H1 (cell line): ENCODE measurements around the gene CACNA2D3. TPM values are rescaled to one million over a fixed set of nuclear protein-coding genes. Genes with fewer than 3 reads are reported as not detected.

Experiments used
- CTCF ChIA-PET: fragments of 300-600 bp; sonication (Branson Sonifier 250); formaldehyde crosslinking; loops from one replicate; lab custom pipeline; 2021; ENCODE audit not compliant: partially characterized antibody; lab: Charles Lee
- POLR2A ChIA-PET: fragments of 300-600 bp; sonication (Branson Sonifier 250); formaldehyde crosslinking; loops from one replicate; lab custom pipeline; 2021; ENCODE audit warnings: inconsistent platforms; ENCODE audit not compliant: partially characterized antibody; lab: Charles Lee
- DNase-seq, 2 experiments: peaks; one replicate each; pipeline versions ENCODE4 v3.0.0 to v3.0.0-alpha.2; 2010 to 2022; ENCODE audit warnings: low spot score in 2 of 2, low read depth in 1 of 2, mixed read lengths in 1 of 2
- FAIRE-seq: peaks from 2 replicates; lab custom pipeline; 2011; peaks lifted over from hg19 to GRCh38; lab: Jason Lieb, UNC
- H2AFZ ChIP-seq: 2 replicates; pipeline ENCODE4 v1.8.1; 2012; ENCODE audit warnings: low read length, inconsistent platforms
- H2AK5ac ChIP-seq: 2 replicates; pipeline ENCODE4 v1.6.1; 2013; ENCODE audit warnings: low read depth, low read length
- H2BK120ac ChIP-seq: replicated peaks from 2 replicates; pipeline ENCODE3; 2013; ENCODE audit warnings: low read depth, low read length, inconsistent platforms
- H2BK12ac ChIP-seq: 2 replicates; pipeline ENCODE4 v1.6.1; 2013; ENCODE audit warnings: low read depth, low read length
- H2BK15ac ChIP-seq: 2 replicates; pipeline ENCODE4 v1.6.1; 2013; ENCODE audit warnings: low read length
- H2BK20ac ChIP-seq: 2 replicates; pipeline ENCODE4 v1.6.1; 2013; ENCODE audit warnings: low read length
- H2BK5ac ChIP-seq: 2 replicates; pipeline ENCODE4 v1.6.1; 2013; ENCODE audit warnings: low read depth, low read length
- H3K14ac ChIP-seq: 2 replicates; pipeline ENCODE4 v1.6.1; 2013; ENCODE audit warnings: inconsistent platforms; ENCODE audit not compliant: insufficient read length
- H3K18ac ChIP-seq: 2 replicates; pipeline ENCODE4 v1.6.1; 2013; ENCODE audit warnings: low read length; ENCODE audit errors: extremely low read depth
- H3K23ac ChIP-seq: 2 replicates; pipeline ENCODE4 v1.6.1; 2013; ENCODE audit warnings: inconsistent platforms; ENCODE audit not compliant: insufficient read length
- H3K23me2 ChIP-seq: 2 replicates; pipeline ENCODE4 v1.6.1; 2013; ENCODE audit warnings: low read depth, low read length
- H3K27ac ChIP-seq: 2 replicates; pipeline ENCODE4 v1.6.1; 2011; ENCODE audit warnings: low read depth, low read length, inconsistent platforms
- H3K27me3 ChIP-seq, 4 experiments: replicated peaks in 1 of 4; 1 replicate in 1 of 4; 2 replicates in 3 of 4; pipeline versions ENCODE4 v1.6.1 to v1.8.1; 2011 to 2013; ENCODE audit warnings: low read length in 3 of 4, mild to moderate bottlenecking in 3 of 4, inconsistent platforms in 2 of 4, mixed read lengths in 2 of 4, moderate library complexity in 1 of 4; ENCODE audit not compliant: control insufficient read depth in 3 of 4, insufficient read depth in 3 of 4; ENCODE audit errors: extremely low read depth in 1 of 4
- H3K36me3 ChIP-seq, 4 experiments: 2 replicates each; pipeline versions ENCODE4 v1.6.1 to v1.8.1; 2011 to 2013; ENCODE audit warnings: mild to moderate bottlenecking in 4 of 4, low read length in 3 of 4, moderate library complexity in 2 of 4, control low read depth in 1 of 4, inconsistent platforms in 1 of 4; ENCODE audit not compliant: insufficient read depth in 4 of 4, control insufficient read depth in 2 of 4
- H3K4ac ChIP-seq: replicated peaks from 2 replicates; pipeline ENCODE3; 2013; ENCODE audit warnings: low read length, low read depth, mixed read lengths, inconsistent platforms; ENCODE audit not compliant: insufficient read length
- H3K4me1 ChIP-seq, 4 experiments: replicated peaks in 1 of 4; 1 replicate in 1 of 4; 2 replicates in 3 of 4; pipeline versions ENCODE4 v1.6.1 to v1.8.1; 2011 to 2013; ENCODE audit warnings: low read length in 3 of 4, inconsistent platforms in 2 of 4, mixed read lengths in 1 of 4; ENCODE audit not compliant: insufficient read depth in 4 of 4, control insufficient read depth in 3 of 4
- H3K4me2 ChIP-seq, 2 experiments: 2 replicates each; pipeline versions ENCODE4 v1.6.1 to v1.8.1; 2011 to 2013; ENCODE audit warnings: low read depth in 2 of 2, low read length in 2 of 2, control low read depth in 1 of 2, inconsistent platforms in 1 of 2, mild to moderate bottlenecking in 1 of 2; ENCODE audit not compliant: insufficient read depth in 1 of 2
- H3K4me3 ChIP-seq, 4 experiments: fragments of 200-600, 300-600 bp in 1 of 4; sonication (generic), shearing (Covaris generic), sonication (Bioruptor Twin) in 1 of 4; 2 replicates each; pipeline versions ENCODE4 v1.5.1 to v1.8.1; 2011 to 2016; ENCODE audit warnings: low read length in 4 of 4, low read depth in 3 of 4, control low read depth in 2 of 4, inconsistent platforms in 2 of 4, mild to moderate bottlenecking in 2 of 4, mixed read lengths in 1 of 4, moderate library complexity in 1 of 4; ENCODE audit not compliant: insufficient read depth in 2 of 4; ENCODE audit errors: extremely low read depth in 1 of 4
- H3K56ac ChIP-seq: replicated peaks from 2 replicates; pipeline ENCODE3; 2013; ENCODE audit warnings: low read depth, mild to moderate bottlenecking, mixed read lengths, low read length, inconsistent platforms; ENCODE audit not compliant: insufficient read length
- H3K79me1 ChIP-seq: 2 replicates; pipeline ENCODE4 v1.6.1; 2013; ENCODE audit warnings: low read depth, low read length, control low read depth
- H3K79me2 ChIP-seq, 2 experiments: 2 replicates each; pipeline versions ENCODE4 v1.6.1 to v1.8.1; 2012 to 2013; ENCODE audit warnings: low read length in 2 of 2, mild to moderate bottlenecking in 2 of 2, inconsistent platforms in 1 of 2; ENCODE audit not compliant: insufficient read depth in 2 of 2, control insufficient read depth in 1 of 2
- H3K9ac ChIP-seq, 4 experiments: replicated peaks in 1 of 4; 1 replicate in 1 of 4; 2 replicates in 3 of 4; pipeline versions ENCODE4 v1.6.1 to v1.8.1; 2011 to 2013; ENCODE audit warnings: low read depth in 3 of 4, low read length in 3 of 4, control low read depth in 2 of 4, mild to moderate bottlenecking in 2 of 4, moderate library complexity in 2 of 4, inconsistent platforms in 1 of 4; ENCODE audit errors: extremely low read depth in 1 of 4
- H3K9me3 ChIP-seq, 2 experiments: 2 replicates each; pipeline versions ENCODE4 v1.6.1 to v1.8.1; 2012 to 2013; ENCODE audit warnings: mild to moderate bottlenecking in 2 of 2, moderate library complexity in 2 of 2, control low read depth in 1 of 2, inconsistent platforms in 1 of 2, low read depth in 1 of 2, low read length in 1 of 2, mixed read lengths in 1 of 2; ENCODE audit not compliant: insufficient read depth in 2 of 2
- H4K20me1 ChIP-seq, 2 experiments: replicated peaks in 1 of 2; 2 replicates each; pipeline versions ENCODE3 to v1.8.1; 2011 to 2013; ENCODE audit warnings: inconsistent platforms in 2 of 2, low read length in 2 of 2, mild to moderate bottlenecking in 1 of 2; ENCODE audit not compliant: insufficient read depth in 2 of 2, control insufficient read depth in 1 of 2
- H4K5ac ChIP-seq: 2 replicates; pipeline ENCODE4 v1.6.1; 2013; ENCODE audit warnings: low read length, low read depth, mixed read lengths, inconsistent platforms; ENCODE audit not compliant: insufficient read length
- H4K8ac ChIP-seq: 2 replicates; pipeline ENCODE4 v1.8.0; 2013; ENCODE audit warnings: mild to moderate bottlenecking, moderate library complexity, low read length, inconsistent platforms; ENCODE audit not compliant: insufficient read depth; ENCODE audit errors: extremely low read depth
- H4K91ac ChIP-seq: replicated peaks from 2 replicates; pipeline ENCODE3; 2013; ENCODE audit warnings: low read length, mixed read lengths, inconsistent platforms; ENCODE audit not compliant: insufficient read length
- CBX8 ChIP-seq: fragments of 300-800, 300-1000 bp; sonication (generic); IDR thresholded peaks from 2 replicates; pipeline ENCODE4 v1.7.1; 2016; ENCODE audit warnings: low read depth, low read length, borderline replicate concordance
- EZH2 ChIP-seq: fragments of 200-600 bp; sonication (generic); IDR thresholded peaks from 2 replicates; pipeline ENCODE4 v1.7.1; 2012; ENCODE audit warnings: low read depth, mild to moderate bottlenecking, moderate library complexity, low read length, inconsistent platforms; ENCODE audit not compliant: severe bottlenecking
- SIN3A ChIP-seq, 2 experiments: IDR thresholded peaks in 1 of 2; conservative IDR thresholded peaks in 1 of 2; 2 replicates each; pipeline ENCODE4 v1.6.1; 2011 to 2012; ENCODE audit warnings: low read length in 2 of 2, improper control_type of control experiment in 1 of 2, low read depth in 1 of 2, mild to moderate bottlenecking in 1 of 2
- SP1 ChIP-seq: IDR thresholded peaks from 2 replicates; pipeline ENCODE4 v1.6.1; 2011; ENCODE audit warnings: low read depth, low read length
- TCF12 ChIP-seq: IDR thresholded peaks from 2 replicates; pipeline ENCODE4 v1.6.1; 2011; ENCODE audit warnings: low read depth, mild to moderate bottlenecking, low read length
- YY1 ChIP-seq: IDR thresholded peaks from 2 replicates; pipeline ENCODE4 v1.6.1; 2011; ENCODE audit warnings: low read depth, mild to moderate bottlenecking, low read length
- WGBS, 2 experiments: shearing (Covaris generic) in 1 of 2; methylation state at CpG; one replicate each; pipeline versions ENCODE4 v1.1.6 to v1.1.7; 2013 to 2015; ENCODE audit warnings: low lambda C conversion rate in 2 of 2, mixed read lengths in 2 of 2, inconsistent platforms in 1 of 2, low coverage in 1 of 2, missing lambda C conversion rate in 1 of 2; ENCODE audit not compliant: insufficient replicate concordance in 2 of 2, insufficient coverage in 1 of 2, insufficient read length in 1 of 2; ENCODE audit errors: extremely low coverage in 1 of 2, missing lambda C conversion rate in 1 of 2; 5-methylcytosine and 5-hydroxymethylcytosine counted together
- polyA plus RNA-seq, 7 experiments: library from polyadenylated mRNA; depleted of rRNA in 3 of 7; stranded (reverse) in 5 of 7; unstranded in 2 of 7; fragments of >200 nt in 5 of 7; fragments of 200-250 nt in 2 of 7; gene quantifications; 1 replicate in 5 of 7; 2 replicates in 1 of 7; 4 replicates in 1 of 7; pipeline versions ENCODE4 v1.2.1 to v1.2.3, GENCODE V29; 2011 to 2013; ENCODE audit warnings: missing spikeins in 2 of 7, mixed read lengths in 2 of 7
- total RNA-seq: library from RNA; stranded (reverse); fragmentation: NEBNext Ultra II Directional; extraction: Animal tissue kit (Norgen Biotek cat#: 25700); gene quantifications from 2 replicates; pipeline ENCODE4 v1.2.1, GENCODE V29; 2021

CACNA2D3 gene
- total and polyA plus RNA-seq, 2 of the 8 experiments (the other 6 are each of a cell fraction or from before 2014, with no cell fraction given): 1.5 to 1.8 TPM

DNA sequence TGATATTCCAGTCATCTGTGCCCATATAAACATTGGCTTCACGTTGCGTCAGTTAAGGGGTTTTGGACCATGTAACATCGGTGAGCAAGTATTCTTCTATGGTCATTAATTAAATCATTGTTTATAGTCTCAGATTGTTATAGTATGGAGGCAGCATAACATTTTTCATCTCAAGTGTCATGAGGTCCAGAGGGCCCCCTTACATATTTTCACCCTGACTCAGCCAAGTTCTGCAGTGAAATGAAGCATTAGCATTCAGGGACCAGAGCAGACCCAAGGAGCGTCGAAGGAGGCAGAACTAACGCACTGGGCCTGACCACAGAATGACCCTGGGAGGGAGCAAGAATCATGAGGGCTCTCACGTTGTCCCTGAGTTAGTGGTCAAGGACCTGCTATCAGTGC lies 634.0 kb downstream of the CACNA2D3 start:
- Histone ChIP-seq H3K18ac (no peak overlapping the region), H2BK20ac (no peak overlapping the region), H3K79me2 (no peaks in the 10 kb centered on the region), H3K27me3 (no peaks in the 10 kb centered on the region), H3K79me1 (no peaks in the 10 kb centered on the region; the same call in 1 of the 2 replicates), H3K14ac (no peak overlapping the region), H2AK5ac (no peak overlapping the region), H3K56ac (no peak overlapping the region), H2BK15ac (no peak overlapping the region), H2BK120ac (no peak overlapping the region), H3K4me3 (no peak overlapping the region), H3K4me1 (no peaks in the 10 kb centered on the region), H2BK12ac (no peak overlapping the region), H4K8ac (no peak overlapping the region), H4K20me1 (no peaks in the 10 kb centered on the region), H3K9me3 (no peaks in the 10 kb centered on the region), H4K5ac (no peak overlapping the region), H2AFZ (no peak overlapping the region), H2BK5ac (no peak overlapping the region), H3K4me2 (no peak overlapping the region), H3K36me3 (no peaks in the 10 kb centered on the region), H3K27ac (no peak overlapping the region), H3K23me2 (no peaks in the 10 kb centered on the region), H3K9ac (no peak overlapping the region), H4K91ac (no peak overlapping the region), H3K4ac (no peak overlapping the region), H3K23ac (no peak overlapping the region)
- DNase-seq (no peak), FAIRE-seq (no peak)
- CTCF ChIA-PET: no interaction called here
- POLR2A ChIA-PET: no interaction called here
- 94% methylated on average over 7 of the region's 7 CpGs; no CpG with 5 or more reads in 1 of the 2 experiments for WGBS, 2 experiments
- no peak for TF ChIP-seq SIN3A (conservative IDR thresholded peaks at IDR 0.05 in 1 of 2, IDR thresholded peaks at IDR 0.05 in 1 of 2; ENCODE audit: low read depth in 1 of 2, low read length in 2 of 2)
- TF ChIP-seq SP1: no peak
- TF ChIP-seq EZH2: no peak
- TF ChIP-seq CBX8: no peak
- TF ChIP-seq TCF12: no peak
- no peak for TF ChIP-seq YY1
